Measurements from ENCODE around the gene HACD2.

HACD2 gene

GRCh38 chr3:123511726-123512125 lies 73.1 kb downstream of the HACD2 start:
- H3K9ac ChIP-seq: no peak overlapping the region
- H3K4me2 ChIP-seq (ENCODE audit: low read length): no peak overlapping the region
- no peak overlapping the region for H3K27ac ChIP-seq
- no peak overlapping the region for H3K4me3 ChIP-seq (ENCODE audit: low read depth, low read length)
- no peak overlapping the region for H2AFZ ChIP-seq
- H3K36me3 ChIP-seq (ENCODE audit: control insufficient read depth, insufficient read depth, low read length): no peaks in the 10 kb centered on the region
- no peaks in the 10 kb centered on the region for H3K79me2 ChIP-seq
- TF ChIP-seq CTCF (IDR thresholded peaks at IDR 0.05): no peak
- no peaks in the 10 kb centered on the region for H3K4me1 ChIP-seq
- H3K9me3 ChIP-seq (ENCODE audit: control insufficient read depth, low read length): no peaks in the 10 kb centered on the region
- no peaks in the 10 kb centered on the region for H3K27me3 ChIP-seq (ENCODE audit: control insufficient read depth, insufficient read depth, low read length)

- H3K4me2 ChIP-seq (ENCODE audit: low read length): no peak overlapping the region
- H2AFZ ChIP-seq: no peak overlapping the region
- no peaks in the 10 kb centered on the region for H3K79me2 ChIP-seq
- H3K9ac ChIP-seq: no peak overlapping the region
- TF ChIP-seq CTCF (IDR thresholded peaks at IDR 0.05): no peak
- H3K27ac ChIP-seq: no peak overlapping the region
- H3K27me3 ChIP-seq (ENCODE audit: control insufficient read depth, insufficient read depth, low read length): no peaks in the 10 kb centered on the region
- H3K9me3 ChIP-seq (ENCODE audit: control insufficient read depth, low read length): no peaks in the 10 kb centered on the region
- no peaks in the 10 kb centered on the region for H3K4me1 ChIP-seq
- no peaks in the 10 kb centered on the region for H3K36me3 ChIP-seq (ENCODE audit: control insufficient read depth, insufficient read depth, low read length)
- no peak overlapping the region for H3K4me3 ChIP-seq (ENCODE audit: low read depth, low read length)
Measured at GRCh38 chr3:123511084-123511483, 73.8 kb downstream of the HACD2 start.

GRCh38 chr3:123508178-123508577 lies 76.7 kb downstream of the HACD2 start:
- Histone ChIP-seq H3K4me1 (no peaks in the 10 kb centered on the region), H3K27me3 (ENCODE audit: control insufficient read depth, insufficient read depth, low read length) (no peaks in the 10 kb centered on the region), H3K4me3 (ENCODE audit: low read depth, low read length) (no peak overlapping the region), H2AFZ (no peak overlapping the region), H3K27ac (no peak overlapping the region), H3K36me3 (ENCODE audit: control insufficient read depth, insufficient read depth, low read length) (no peaks in the 10 kb centered on the region), H3K4me2 (ENCODE audit: low read length) (no peak overlapping the region), H3K9me3 (ENCODE audit: control insufficient read depth, low read length) (no peaks in the 10 kb centered on the region), H3K9ac (no peak overlapping the region), H3K79me2 (no peaks in the 10 kb centered on the region)
- no peak for TF ChIP-seq CTCF (IDR thresholded peaks at IDR 0.05)

GRCh38 chr3:123505820-123506219 lies 79.0 kb downstream of the HACD2 start:
- H3K4me3 ChIP-seq (ENCODE audit: low read depth, low read length): no peak overlapping the region
- no peaks in the 10 kb centered on the region for H3K4me1 ChIP-seq
- no peaks in the 10 kb centered on the region for H3K27me3 ChIP-seq (ENCODE audit: control insufficient read depth, insufficient read depth, low read length)
- H3K9ac ChIP-seq: no peak overlapping the region
- no peak overlapping the region for H3K4me2 ChIP-seq (ENCODE audit: low read length)
- H3K9me3 ChIP-seq (ENCODE audit: control insufficient read depth, low read length): no peaks in the 10 kb centered on the region
- H3K36me3 ChIP-seq (ENCODE audit: control insufficient read depth, insufficient read depth, low read length): no peaks in the 10 kb centered on the region
- no peak for TF ChIP-seq CTCF (IDR thresholded peaks at IDR 0.05)
- H2AFZ ChIP-seq: no peak overlapping the region
- no peak overlapping the region for H3K27ac ChIP-seq
- H3K79me2 ChIP-seq: no peaks in the 10 kb centered on the region

GRCh38 chr3:123503203-123503602 lies 81.7 kb downstream of the HACD2 start:
- Histone ChIP-seq H3K4me1 (no peaks in the 10 kb centered on the region), H3K36me3 (ENCODE audit: control insufficient read depth, insufficient read depth, low read length) (no peaks in the 10 kb centered on the region), H3K27me3 (ENCODE audit: control insufficient read depth, insufficient read depth, low read length) (no peaks in the 10 kb centered on the region), H2AFZ (no peak overlapping the region), H3K79me2 (no peaks in the 10 kb centered on the region), H3K9ac (no peak overlapping the region), H3K27ac (no peak overlapping the region), H3K4me3 (ENCODE audit: low read depth, low read length) (no peak overlapping the region), H3K4me2 (ENCODE audit: low read length) (no peak overlapping the region), H3K9me3 (ENCODE audit: control insufficient read depth, low read length) (no peaks in the 10 kb centered on the region)
- no peak for TF ChIP-seq CTCF (IDR thresholded peaks at IDR 0.05)
